ENCODE measurements around the gene ARL6IP6. TPM values are rescaled to one million over a fixed set of nuclear protein-coding genes. Genes with fewer than 3 reads are reported as not detected.

ARL6IP6 gene
- total RNA-seq, 1 donor from 2014 or later: 18.1 TPM

GRCh38 chr2:152715854-152716428 is 2.5 kb upstream of the ARL6IP6 start:
- H3K4me1 ChIP-seq (ENCODE audit: insufficient read depth, low read length): peaks cover 16% of the 10 kb centered on the region
- peak overlapping the region; percentile 95 for H3K4me3 ChIP-seq (ENCODE audit: insufficient read depth, low read depth, low read length)
- no peak overlapping the region for H2AFZ ChIP-seq (ENCODE audit: low read depth, low read length)
- H3K9me3 ChIP-seq (ENCODE audit: insufficient read depth, low read depth, low read length): no peaks in the 10 kb centered on the region
- Mint-ChIP-seq H3K4me3 (ENCODE audit: unreplicated experiment) (peak overlapping the region; percentile 96), H3K4me1 (ENCODE audit: low read depth, unreplicated experiment) (peaks cover 18% of the 10 kb centered on the region), H3K27me3 (ENCODE audit: low read depth, unreplicated experiment) (no peaks in the 10 kb centered on the region), H3K27ac (ENCODE audit: unreplicated experiment) (peak overlapping the region; percentile 88), H3K36me3 (ENCODE audit: low read depth, unreplicated experiment) (peaks cover 6% of the 10 kb centered on the region), H3K9me3 (ENCODE audit: unreplicated experiment) (no peaks in the 10 kb centered on the region)
- H3K36me3 ChIP-seq (ENCODE audit: insufficient read depth, low read length): peaks cover 30% of the 10 kb centered on the region
- TF ChIP-seq CTCF (IDR thresholded peaks at IDR 0.05; ENCODE audit: insufficient read depth, low read depth, low read length) (peak; percentile 55), EZH2 (IDR thresholded peaks at IDR 0.05; ENCODE audit: insufficient read depth, low read length) (no peak)
- no peaks in the 10 kb centered on the region for H3K27me3 ChIP-seq (ENCODE audit: insufficient read depth, low read length)
- H3K9ac ChIP-seq (ENCODE audit: low read length): peak overlapping the region; percentile 99
- H3K79me2 ChIP-seq (ENCODE audit: insufficient read depth, low read length): peaks cover 86% of the 10 kb centered on the region
- H3K27ac ChIP-seq (ENCODE audit: low read depth, low read length): no peak overlapping the region
- DNase-seq (ENCODE audit: low read depth) (no peak), FAIRE-seq (no peak)
- peak overlapping the region; percentile 90 for H3K4me2 ChIP-seq (ENCODE audit: low read length)
- H4K20me1 ChIP-seq (ENCODE audit: insufficient read depth, low read length): peaks cover 47% of the 10 kb centered on the region

- H3K9me3 ChIP-seq (ENCODE audit: insufficient read depth, low read depth, low read length): no peaks in the 10 kb centered on the region
- H3K79me2 ChIP-seq (ENCODE audit: insufficient read depth, low read length): peaks cover 83% of the 10 kb centered on the region
- H3K27me3 Mint-ChIP-seq (ENCODE audit: low read depth, unreplicated experiment): no peaks in the 10 kb centered on the region
- no peaks in the 10 kb centered on the region for H3K27me3 ChIP-seq (ENCODE audit: insufficient read depth, low read length)
- peak overlapping the region; percentile 99 for H3K9ac ChIP-seq (ENCODE audit: low read length)
- H3K27ac ChIP-seq (ENCODE audit: low read depth, low read length): peak overlapping the region; percentile 96
- H3K4me1 Mint-ChIP-seq (ENCODE audit: low read depth, unreplicated experiment): peaks cover 20% of the 10 kb centered on the region
- peaks cover 4% of the 10 kb centered on the region for H3K36me3 Mint-ChIP-seq (ENCODE audit: low read depth, unreplicated experiment)
- H4K20me1 ChIP-seq (ENCODE audit: insufficient read depth, low read length): peaks cover 41% of the 10 kb centered on the region
- H2AFZ ChIP-seq (ENCODE audit: low read depth, low read length): peak overlapping the region; percentile 71
- DNase-seq (ENCODE audit: low read depth) (peak; percentile 23), FAIRE-seq (no peak)
- H3K9me3 Mint-ChIP-seq (ENCODE audit: unreplicated experiment): no peaks in the 10 kb centered on the region
- peak overlapping the region; percentile 90 for H3K4me2 ChIP-seq (ENCODE audit: low read length)
- H3K27ac Mint-ChIP-seq (ENCODE audit: unreplicated experiment): peak overlapping the region; percentile 88
- peaks cover 27% of the 10 kb centered on the region for H3K36me3 ChIP-seq (ENCODE audit: insufficient read depth, low read length)
- H3K4me1 ChIP-seq (ENCODE audit: insufficient read depth, low read length): peaks cover 16% of the 10 kb centered on the region
- peak overlapping the region; percentile 95 for H3K4me3 ChIP-seq (ENCODE audit: insufficient read depth, low read depth, low read length)
- no peak for TF ChIP-seq CTCF (IDR thresholded peaks at IDR 0.05; ENCODE audit: insufficient read depth, low read depth, low read length)
- no peak for TF ChIP-seq EZH2 (IDR thresholded peaks at IDR 0.05; ENCODE audit: insufficient read depth, low read length)
- H3K4me3 Mint-ChIP-seq (ENCODE audit: unreplicated experiment): peak overlapping the region; percentile 96
Observed at GRCh38 chr2:152716805-152717227, 1.6 kb upstream of the ARL6IP6 start.
